D721Med (cell line): ENCODE data around the gene CTTN.

Experiments
- DNase-seq: peaks from one replicate; pipeline ENCODE4 v3.0.0; 2011; ENCODE audit warnings: low spot score; ENCODE audit not compliant: insufficient read length
- FAIRE-seq: peaks from 2 replicates; lab custom pipeline; 2011; peaks lifted over from hg19 to GRCh38; lab: Jason Lieb, UNC
- CTCF ChIP-seq: IDR thresholded peaks from 2 replicates; pipeline ENCODE4 v1.5.1; 2012; ENCODE audit warnings: mild to moderate bottlenecking, control low read depth; ENCODE audit not compliant: insufficient read depth; ENCODE audit errors: missing control alignments

The CTTN gene

GRCh38 chr11:70477176-70477575 lies 78.8 kb downstream of the CTTN start:
- DNase-seq (no peak), FAIRE-seq (no peak)
- TF ChIP-seq CTCF = no peak

DNA sequence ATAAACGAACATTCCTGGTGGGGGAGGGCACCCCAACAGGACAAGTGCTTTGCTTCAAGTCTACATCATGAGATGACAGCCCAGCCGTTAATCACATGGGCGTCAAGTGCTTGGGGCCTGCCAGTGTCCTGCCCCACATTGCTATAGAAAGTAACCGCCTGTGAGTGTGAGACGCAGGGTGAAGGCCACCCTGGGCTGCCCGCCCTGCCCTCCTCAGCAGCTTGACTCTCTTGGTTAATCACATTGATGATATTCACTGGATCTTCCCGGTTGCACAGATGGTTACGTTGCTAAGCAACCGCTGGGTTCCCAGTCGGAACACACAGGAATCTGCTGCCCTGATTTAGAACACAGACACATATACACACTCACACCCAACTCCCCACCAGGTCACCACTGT lies 79.3 kb downstream of the CTTN start:
- no peak for TF ChIP-seq CTCF
- FAIRE-seq = peak; percentile 55
- peak; percentile 73 for DNase-seq

GRCh38 chr11:70478166-70478890 lies 80.0 kb downstream of the CTTN start:
- no peak for TF ChIP-seq CTCF
- DNase-seq (no peak), FAIRE-seq (no peak)

- DNase-seq (no peak), FAIRE-seq (no peak)
- TF ChIP-seq CTCF = no peak
These were observed 82.4 kb downstream of the CTTN start for GRCh38 chr11:70480711-70481110.

GRCh38 chr11:70481625-70482528 lies 83.5 kb downstream of the CTTN start:
- DNase-seq = no peak
- no peak for FAIRE-seq
- TF ChIP-seq CTCF = no peak

DNA sequence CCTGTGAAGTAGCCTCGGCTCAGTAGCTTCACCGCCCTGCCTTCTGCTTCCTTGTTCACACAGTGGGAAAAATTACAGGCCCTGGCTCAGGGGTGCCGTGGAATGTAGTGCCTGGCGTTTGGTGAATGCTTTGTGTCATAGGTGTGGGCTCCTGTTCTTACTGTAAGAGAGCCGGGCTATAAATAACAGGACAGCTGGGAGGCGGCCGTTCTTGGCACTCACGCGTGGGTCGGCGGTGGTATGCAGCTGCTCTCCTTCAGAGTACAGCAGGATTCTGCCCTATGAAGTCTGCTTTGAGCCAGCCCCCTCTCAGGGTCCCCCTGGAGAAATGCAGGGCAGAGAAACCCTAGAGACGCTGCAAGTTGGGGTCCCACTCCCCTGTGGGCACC lies 84.2 kb downstream of the CTTN start:
- no peak for TF ChIP-seq CTCF
- no peak for DNase-seq
- no peak for FAIRE-seq
